GM12878 (cell line): ENCODE data around the gene FAHD2A. TPM values are rescaled to one million over a fixed set of nuclear protein-coding genes. Genes with fewer than 3 reads are reported as not detected.

Source experiments
- ATAC-seq: fragments of 200-7000 bp; cut with Tn5 transposase; 3 replicates; pipeline ENCODE4 v1.9.1; 2020; ENCODE audit warnings: mild to moderate bottlenecking, moderate library complexity
- BruUV-seq: library from RNA; stranded (reverse); fragments of 400-500 nt; replicated peaks from 2 replicates; lab custom pipeline; 2021; lab: Mats Ljungman, UMichigan
- CTCF ChIA-PET: fragments of 300-600 bp; sonication (Branson Sonifier 250); formaldehyde crosslinking; extraction: SDS; loops from one replicate; lab custom pipeline; 2021; ENCODE audit warnings: inconsistent platforms; lab: Yijun Ruan, JAX
- POLR2A ChIA-PET: fragments of 350-600 bp; formaldehyde crosslinking; extraction: SDS; loops from one replicate; lab custom pipeline; 2021; ENCODE audit warnings: inconsistent platforms; lab: Charles Lee
- RAD21 ChIA-PET: fragments of 300-600 bp; sonication (Branson Sonifier 250); formaldehyde crosslinking; loops from one replicate; lab custom pipeline; 2023; ENCODE audit warnings: antibody characterized with exemption; ENCODE audit not compliant: unreplicated experiment; lab: Charles Lee
- SMC1A ChIA-PET: fragments of 300-600 bp; sonication (Branson Sonifier 250); formaldehyde crosslinking; loops from one replicate; lab custom pipeline; 2023; ENCODE audit not compliant: unreplicated experiment, uncharacterized antibody; lab: Charles Lee
- DNase-seq: peaks from one replicate; pipeline ENCODE4 v3.0.0-alpha.2; 2011; ENCODE audit warnings: low read depth, low spot score
- FAIRE-seq: peaks from 3 replicates; lab custom pipeline; 2011; peaks lifted over from hg19 to GRCh38; lab: Jason Lieb, UNC
- H2AFZ ChIP-seq: 2 replicates; pipeline ENCODE4 v1.6.0; 2011; ENCODE audit warnings: low read depth, low read length, control low read depth; ENCODE audit not compliant: control insufficient read depth
- H3K27ac ChIP-seq: 2 replicates; pipeline ENCODE4 v1.5.1; 2011; ENCODE audit warnings: control low read depth; ENCODE audit not compliant: control insufficient read depth, insufficient read depth
- H3K27me3 ChIP-seq, 2 experiments: replicated peaks in 1 of 2; 2 replicates each; pipeline versions ENCODE4 v1.6.0 to v1.6.1; 2011; ENCODE audit warnings: low read length in 1 of 2; ENCODE audit not compliant: control insufficient read depth in 2 of 2, insufficient read depth in 2 of 2
- H3K36me3 ChIP-seq, 2 experiments: 2 replicates each; pipeline ENCODE4 v1.5.1; 2011; ENCODE audit warnings: low read length in 1 of 2; ENCODE audit not compliant: control insufficient read depth in 2 of 2, insufficient read depth in 2 of 2
- H3K4me1 ChIP-seq: 2 replicates; pipeline ENCODE4 v1.6.1; 2011; ENCODE audit warnings: mild to moderate bottlenecking, low read length, moderate library complexity, mixed read lengths; ENCODE audit not compliant: control insufficient read depth, insufficient read depth
- H3K4me2 ChIP-seq: 2 replicates; pipeline ENCODE4 v1.6.0; 2011; ENCODE audit warnings: control low read depth; ENCODE audit not compliant: control insufficient read depth, insufficient read depth
- H3K4me3 ChIP-seq: fragments of 200-600 bp; sonication (generic); 2 replicates; pipeline ENCODE4 v1.5.1; 2016
- H3K79me2 ChIP-seq: 2 replicates; pipeline ENCODE4 v1.6.0; 2011; ENCODE audit warnings: low read length; ENCODE audit not compliant: control insufficient read depth, insufficient read depth
- H3K9ac ChIP-seq: 2 replicates; pipeline ENCODE4 v1.8.0; 2011; ENCODE audit warnings: low read length, control low read depth, mixed read lengths; ENCODE audit not compliant: control insufficient read depth, insufficient read depth
- H3K9me3 ChIP-seq: replicated peaks from 3 replicates; pipeline ENCODE4 v1.5.1; 2011; ENCODE audit warnings: mild to moderate bottlenecking, low read length; ENCODE audit not compliant: control insufficient read depth, insufficient read depth
- H4K20me1 ChIP-seq: 2 replicates; pipeline ENCODE4 v1.6.0; 2011; ENCODE audit not compliant: control insufficient read depth, insufficient read depth
- SIX5 ChIP-seq: IDR thresholded peaks from 2 replicates; pipeline ENCODE4 v1.6.1; 2011; ENCODE audit warnings: mild to moderate bottlenecking, low read depth, low read length, moderate library complexity; ENCODE audit not compliant: severe bottlenecking
- WRNIP1 ChIP-seq: IDR thresholded peaks from 2 replicates; pipeline ENCODE4 v1.6.1; 2011; ENCODE audit warnings: low read depth, low read length, improper control_type of control experiment, borderline replicate concordance
- ZNF274 ChIP-seq: IDR thresholded peaks from one replicate; pipeline ENCODE4 v1.8.0; 2011; ENCODE audit not compliant: insufficient read length, insufficient read depth
- ZNF384 ChIP-seq: IDR thresholded peaks from 2 replicates; pipeline ENCODE4 v1.6.1; 2012; ENCODE audit warnings: low read depth, mild to moderate bottlenecking, low read length, improper control_type of control experiment, borderline replicate concordance
- WGBS: methylation state at CpG from one replicate; pipeline ENCODE4 v1.1.6; 2016; ENCODE audit warnings: low lambda C conversion rate; ENCODE audit not compliant: insufficient replicate concordance, insufficient coverage; ENCODE audit errors: missing lambda C conversion rate; 5-methylcytosine and 5-hydroxymethylcytosine counted together
- in situ Hi-C: fragments of 300-500 bp; cut with MboI; formaldehyde crosslinking; loops from 9 replicates; pipeline ENCODE4 v1.14.3; 2018; ENCODE audit warnings: mixed read lengths
- intact Hi-C: fragments of 100-400 bp; cut with micrococcal nuclease; formaldehyde crosslinking; loops from one replicate; pipeline ENCODE4 v1.14.2; 2022; ENCODE audit not compliant: unreplicated experiment
- polyA plus RNA-seq, 11 experiments: library from polyadenylated mRNA; depleted of rRNA in 4 of 11; unstranded in 6 of 11; stranded (reverse) in 5 of 11; fragments of >200 nt; fragmentation: Nextera tagmentation in 4 of 11; fragmentation: Illumina TruSeq in 1 of 11; extraction: Ambion mirVana in 4 of 11; extraction: Trizol in 1 of 11; gene quantifications; 1 replicate in 1 of 11; 2 replicates in 10 of 11; pipeline versions ENCODE4 v1.2.1 to v1.2.3, GENCODE V29; 2011 to 2016; ENCODE audit warnings: inconsistent platforms in 2 of 11, missing spikeins in 2 of 11, low read depth in 1 of 11
- total RNA-seq, 4 experiments: library from RNA; depleted of rRNA in 3 of 4; stranded (reverse); fragments of >200 nt in 3 of 4; fragmentation: Illumina TruSeq in 1 of 4; extraction: Trizol in 1 of 4; gene quantifications; 2 replicates each; pipeline versions ENCODE4 v1.2.1 to v1.2.3, GENCODE V29; 2013 to 2021
- TF ChIP-seq, protein P1 (sequence below): IDR thresholded peaks from 2 replicates; pipeline ENCODE4 v1.6.1; 2011; ENCODE audit warnings: mild to moderate bottlenecking, low read depth, low read length, moderate library complexity; ENCODE audit not compliant: insufficient replicate concordance
- TF ChIP-seq, protein P2 (sequence below): fragments of 450-650 bp; IDR thresholded peaks from 2 replicates; pipeline ENCODE4 v1.6.1; 2017; ENCODE audit warnings: mild to moderate bottlenecking, moderate library complexity
- TF ChIP-seq, protein P3 (sequence below): IDR thresholded peaks from 2 replicates; pipeline ENCODE4 v1.6.1; 2011; ENCODE audit warnings: borderline replicate concordance, low read depth, mild to moderate bottlenecking, moderate library complexity, mixed read lengths, low read length; ENCODE audit not compliant: insufficient read depth; ENCODE audit errors: extremely low read length
- TF ChIP-seq, protein P4 (sequence below): fragments of 450-650 bp; IDR thresholded peaks from 2 replicates; pipeline ENCODE4 v1.6.1; 2017; ENCODE audit warnings: mild to moderate bottlenecking
- TF ChIP-seq, protein P5 (sequence below): IDR thresholded peaks from 2 replicates; pipeline ENCODE4 v1.6.1; 2012; ENCODE audit warnings: mild to moderate bottlenecking, low read depth, low read length

The FAHD2A gene
- total and polyA plus RNA-seq, 10 of the 15 experiments (the other 5 are each of a cell fraction or from before 2014, with no cell fraction given): 11.2 to 38.2 (median 25.1) TPM

DNA sequence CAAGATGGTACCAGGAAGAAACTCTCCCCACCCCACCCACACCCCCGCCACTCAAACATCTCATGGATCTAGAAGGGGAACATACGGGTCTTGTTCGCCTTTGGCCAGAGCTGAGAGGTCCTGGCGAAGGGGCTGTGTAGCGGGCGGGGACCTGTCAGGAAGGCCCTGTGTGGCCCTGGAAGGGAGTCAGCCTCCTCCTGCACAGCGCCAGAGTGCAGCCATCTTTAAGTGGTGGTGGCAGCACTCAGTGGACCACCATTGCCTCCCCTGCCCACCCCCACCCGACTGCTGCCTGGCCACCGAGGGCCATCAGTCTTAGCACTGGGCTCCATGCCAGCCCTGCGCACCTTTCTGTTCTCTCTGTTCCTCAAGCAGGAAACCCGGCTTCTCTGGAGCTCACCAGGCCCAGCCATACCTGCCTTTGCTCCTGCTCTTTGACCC is 11.6 kb upstream of the FAHD2A start:
- no peaks in the 10 kb centered on the region for H3K36me3 ChIP-seq
- H4K20me1 ChIP-seq: no peaks in the 10 kb centered on the region
- ChIA-PET CTCF (no interaction called here), RAD21 (no interaction called here), POLR2A (no interaction called here), SMC1A (no interaction called here)
- ATAC-seq (no peak), FAIRE-seq (no peak), DNase-seq (no peak)
- H3K27ac ChIP-seq: no peak overlapping the region
- no peak for TF ChIP-seq ZNF384
- TF ChIP-seq, protein P1, sequence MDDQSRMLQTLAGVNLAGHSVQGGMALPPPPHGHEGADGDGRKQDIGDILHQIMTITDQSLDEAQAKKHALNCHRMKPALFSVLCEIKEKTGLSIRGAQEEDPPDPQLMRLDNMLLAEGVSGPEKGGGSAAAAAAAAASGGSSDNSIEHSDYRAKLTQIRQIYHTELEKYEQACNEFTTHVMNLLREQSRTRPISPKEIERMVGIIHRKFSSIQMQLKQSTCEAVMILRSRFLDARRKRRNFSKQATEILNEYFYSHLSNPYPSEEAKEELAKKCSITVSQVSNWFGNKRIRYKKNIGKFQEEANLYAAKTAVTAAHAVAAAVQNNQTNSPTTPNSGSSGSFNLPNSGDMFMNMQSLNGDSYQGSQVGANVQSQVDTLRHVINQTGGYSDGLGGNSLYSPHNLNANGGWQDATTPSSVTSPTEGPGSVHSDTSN: no peak
- TF ChIP-seq, protein P2, sequence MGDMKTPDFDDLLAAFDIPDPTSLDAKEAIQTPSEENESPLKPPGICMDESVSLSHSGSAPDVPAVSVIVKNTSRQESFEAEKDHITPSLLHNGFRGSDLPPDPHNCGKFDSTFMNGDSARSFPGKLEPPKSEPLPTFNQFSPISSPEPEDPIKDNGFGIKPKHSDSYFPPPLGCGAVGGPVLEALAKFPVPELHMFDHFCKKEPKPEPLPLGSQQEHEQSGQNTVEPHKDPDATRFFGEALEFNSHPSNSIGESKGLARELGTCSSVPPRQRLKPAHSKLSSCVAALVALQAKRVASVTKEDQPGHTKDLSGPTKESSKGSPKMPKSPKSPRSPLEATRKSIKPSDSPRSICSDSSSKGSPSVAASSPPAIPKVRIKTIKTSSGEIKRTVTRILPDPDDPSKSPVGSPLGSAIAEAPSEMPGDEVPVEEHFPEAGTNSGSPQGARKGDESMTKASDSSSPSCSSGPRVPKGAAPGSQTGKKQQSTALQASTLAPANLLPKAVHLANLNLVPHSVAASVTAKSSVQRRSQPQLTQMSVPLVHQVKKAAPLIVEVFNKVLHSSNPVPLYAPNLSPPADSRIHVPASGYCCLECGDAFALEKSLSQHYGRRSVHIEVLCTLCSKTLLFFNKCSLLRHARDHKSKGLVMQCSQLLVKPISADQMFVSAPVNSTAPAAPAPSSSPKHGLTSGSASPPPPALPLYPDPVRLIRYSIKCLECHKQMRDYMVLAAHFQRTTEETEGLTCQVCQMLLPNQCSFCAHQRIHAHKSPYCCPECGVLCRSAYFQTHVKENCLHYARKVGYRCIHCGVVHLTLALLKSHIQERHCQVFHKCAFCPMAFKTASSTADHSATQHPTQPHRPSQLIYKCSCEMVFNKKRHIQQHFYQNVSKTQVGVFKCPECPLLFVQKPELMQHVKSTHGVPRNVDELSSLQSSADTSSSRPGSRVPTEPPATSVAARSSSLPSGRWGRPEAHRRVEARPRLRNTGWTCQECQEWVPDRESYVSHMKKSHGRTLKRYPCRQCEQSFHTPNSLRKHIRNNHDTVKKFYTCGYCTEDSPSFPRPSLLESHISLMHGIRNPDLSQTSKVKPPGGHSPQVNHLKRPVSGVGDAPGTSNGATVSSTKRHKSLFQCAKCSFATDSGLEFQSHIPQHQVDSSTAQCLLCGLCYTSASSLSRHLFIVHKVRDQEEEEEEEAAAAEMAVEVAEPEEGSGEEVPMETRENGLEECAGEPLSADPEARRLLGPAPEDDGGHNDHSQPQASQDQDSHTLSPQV: no peak
- TF ChIP-seq, protein P3, sequence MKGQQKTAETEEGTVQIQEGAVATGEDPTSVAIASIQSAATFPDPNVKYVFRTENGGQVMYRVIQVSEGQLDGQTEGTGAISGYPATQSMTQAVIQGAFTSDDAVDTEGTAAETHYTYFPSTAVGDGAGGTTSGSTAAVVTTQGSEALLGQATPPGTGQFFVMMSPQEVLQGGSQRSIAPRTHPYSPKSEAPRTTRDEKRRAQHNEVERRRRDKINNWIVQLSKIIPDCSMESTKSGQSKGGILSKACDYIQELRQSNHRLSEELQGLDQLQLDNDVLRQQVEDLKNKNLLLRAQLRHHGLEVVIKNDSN: no peak
- TF ChIP-seq, protein P4, sequence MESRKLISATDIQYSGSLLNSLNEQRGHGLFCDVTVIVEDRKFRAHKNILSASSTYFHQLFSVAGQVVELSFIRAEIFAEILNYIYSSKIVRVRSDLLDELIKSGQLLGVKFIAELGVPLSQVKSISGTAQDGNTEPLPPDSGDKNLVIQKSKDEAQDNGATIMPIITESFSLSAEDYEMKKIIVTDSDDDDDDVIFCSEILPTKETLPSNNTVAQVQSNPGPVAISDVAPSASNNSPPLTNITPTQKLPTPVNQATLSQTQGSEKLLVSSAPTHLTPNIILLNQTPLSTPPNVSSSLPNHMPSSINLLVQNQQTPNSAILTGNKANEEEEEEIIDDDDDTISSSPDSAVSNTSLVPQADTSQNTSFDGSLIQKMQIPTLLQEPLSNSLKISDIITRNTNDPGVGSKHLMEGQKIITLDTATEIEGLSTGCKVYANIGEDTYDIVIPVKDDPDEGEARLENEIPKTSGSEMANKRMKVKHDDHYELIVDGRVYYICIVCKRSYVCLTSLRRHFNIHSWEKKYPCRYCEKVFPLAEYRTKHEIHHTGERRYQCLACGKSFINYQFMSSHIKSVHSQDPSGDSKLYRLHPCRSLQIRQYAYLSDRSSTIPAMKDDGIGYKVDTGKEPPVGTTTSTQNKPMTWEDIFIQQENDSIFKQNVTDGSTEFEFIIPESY: no peak
- TF ChIP-seq WRNIP1: no peak
- no peak for TF ChIP-seq ZNF274
- no peak for TF ChIP-seq SIX5
- TF ChIP-seq, protein P5, sequence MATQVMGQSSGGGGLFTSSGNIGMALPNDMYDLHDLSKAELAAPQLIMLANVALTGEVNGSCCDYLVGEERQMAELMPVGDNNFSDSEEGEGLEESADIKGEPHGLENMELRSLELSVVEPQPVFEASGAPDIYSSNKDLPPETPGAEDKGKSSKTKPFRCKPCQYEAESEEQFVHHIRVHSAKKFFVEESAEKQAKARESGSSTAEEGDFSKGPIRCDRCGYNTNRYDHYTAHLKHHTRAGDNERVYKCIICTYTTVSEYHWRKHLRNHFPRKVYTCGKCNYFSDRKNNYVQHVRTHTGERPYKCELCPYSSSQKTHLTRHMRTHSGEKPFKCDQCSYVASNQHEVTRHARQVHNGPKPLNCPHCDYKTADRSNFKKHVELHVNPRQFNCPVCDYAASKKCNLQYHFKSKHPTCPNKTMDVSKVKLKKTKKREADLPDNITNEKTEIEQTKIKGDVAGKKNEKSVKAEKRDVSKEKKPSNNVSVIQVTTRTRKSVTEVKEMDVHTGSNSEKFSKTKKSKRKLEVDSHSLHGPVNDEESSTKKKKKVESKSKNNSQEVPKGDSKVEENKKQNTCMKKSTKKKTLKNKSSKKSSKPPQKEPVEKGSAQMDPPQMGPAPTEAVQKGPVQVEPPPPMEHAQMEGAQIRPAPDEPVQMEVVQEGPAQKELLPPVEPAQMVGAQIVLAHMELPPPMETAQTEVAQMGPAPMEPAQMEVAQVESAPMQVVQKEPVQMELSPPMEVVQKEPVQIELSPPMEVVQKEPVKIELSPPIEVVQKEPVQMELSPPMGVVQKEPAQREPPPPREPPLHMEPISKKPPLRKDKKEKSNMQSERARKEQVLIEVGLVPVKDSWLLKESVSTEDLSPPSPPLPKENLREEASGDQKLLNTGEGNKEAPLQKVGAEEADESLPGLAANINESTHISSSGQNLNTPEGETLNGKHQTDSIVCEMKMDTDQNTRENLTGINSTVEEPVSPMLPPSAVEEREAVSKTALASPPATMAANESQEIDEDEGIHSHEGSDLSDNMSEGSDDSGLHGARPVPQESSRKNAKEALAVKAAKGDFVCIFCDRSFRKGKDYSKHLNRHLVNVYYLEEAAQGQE: no peak
- in situ Hi-C loops: no loop called here
- no peaks in the 10 kb centered on the region; a peak in 1 of 4 replicates for H3K27me3 ChIP-seq
- H2AFZ ChIP-seq: no peak overlapping the region
- no peaks in the 10 kb centered on the region for H3K79me2 ChIP-seq
- H3K9ac ChIP-seq: no peak overlapping the region
- intact Hi-C loops: no loop called here
- H3K9me3 ChIP-seq: no peaks in the 10 kb centered on the region
- no peak overlapping the region for H3K4me2 ChIP-seq
- H3K4me3 ChIP-seq: no peak overlapping the region
- BruUV-seq: no TSS peak
- H3K4me1 ChIP-seq: no peaks in the 10 kb centered on the region
- 56% methylated on average over 11 of the region's 11 CpGs for WGBS
